B cell (primary cell): ENCODE data around the gene SMC3.

Experiments
- CTCF ChIP-seq: fragments of 200-600 bp; IDR thresholded peaks from one replicate; pipeline ENCODE4 v1.8.0; 2022; ENCODE audit warnings: antibody characterized with exemption, mild to moderate bottlenecking
- EZH2 ChIP-seq: IDR thresholded peaks from 2 replicates; pipeline ENCODE4 v1.6.1; 2012; ENCODE audit warnings: borderline replicate concordance, low read depth, mild to moderate bottlenecking, moderate library complexity, low read length; ENCODE audit not compliant: insufficient read depth, poor library complexity, severe bottlenecking

GRCh38 chr10:110563132-110563531 is 4.4 kb upstream of the SMC3 start:
- TF ChIP-seq CTCF (no peak), EZH2 (no peak)
